ENCODE results near the gene CACNB1.

CACNB1 gene

GRCh38 chr17:39166437-39167335 lies 30.8 kb downstream of the CACNB1 start:
- no peak for DNase-seq (ENCODE audit: extremely low read depth, low read depth)
- TF ChIP-seq CTCF (IDR thresholded peaks at IDR 0.05; ENCODE audit: low read depth, low read length), result no peak

DNA sequence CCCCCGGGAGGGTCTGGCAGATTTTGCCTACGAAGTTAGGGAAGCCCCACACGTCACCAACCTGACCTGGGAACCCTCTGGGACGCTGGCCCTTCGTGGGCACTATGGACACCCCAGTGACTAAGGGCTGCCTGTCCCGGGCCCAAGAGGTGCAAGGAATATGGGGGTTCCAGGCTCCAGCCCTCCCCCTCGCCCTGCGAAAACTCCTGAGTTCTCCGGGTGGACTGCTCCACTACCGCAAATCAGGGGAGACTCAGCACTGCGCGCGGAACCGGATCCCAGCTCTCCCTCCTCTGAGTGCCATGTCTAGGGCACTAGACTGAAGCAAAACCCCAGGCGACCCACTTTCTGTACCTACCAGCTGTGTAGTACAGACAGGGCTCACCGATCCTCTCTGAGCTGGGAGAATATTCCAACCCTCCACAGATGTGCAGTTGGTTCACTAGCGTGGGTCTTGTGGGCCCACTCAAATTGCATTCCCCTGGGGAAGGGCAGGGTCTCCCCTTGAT lies 31.6 kb downstream of the CACNB1 start, which contains the start of gene ARL5C:
Gene ARL5C (minus strand): TSS at position 321 of the 509 bp plus-strand sequence. CDS start 401 bp downstream, outside the sequence.
- no peak for TF ChIP-seq CTCF (IDR thresholded peaks at IDR 0.05; ENCODE audit: low read depth, low read length)
- no peak for DNase-seq (ENCODE audit: extremely low read depth, low read depth)

DNA sequence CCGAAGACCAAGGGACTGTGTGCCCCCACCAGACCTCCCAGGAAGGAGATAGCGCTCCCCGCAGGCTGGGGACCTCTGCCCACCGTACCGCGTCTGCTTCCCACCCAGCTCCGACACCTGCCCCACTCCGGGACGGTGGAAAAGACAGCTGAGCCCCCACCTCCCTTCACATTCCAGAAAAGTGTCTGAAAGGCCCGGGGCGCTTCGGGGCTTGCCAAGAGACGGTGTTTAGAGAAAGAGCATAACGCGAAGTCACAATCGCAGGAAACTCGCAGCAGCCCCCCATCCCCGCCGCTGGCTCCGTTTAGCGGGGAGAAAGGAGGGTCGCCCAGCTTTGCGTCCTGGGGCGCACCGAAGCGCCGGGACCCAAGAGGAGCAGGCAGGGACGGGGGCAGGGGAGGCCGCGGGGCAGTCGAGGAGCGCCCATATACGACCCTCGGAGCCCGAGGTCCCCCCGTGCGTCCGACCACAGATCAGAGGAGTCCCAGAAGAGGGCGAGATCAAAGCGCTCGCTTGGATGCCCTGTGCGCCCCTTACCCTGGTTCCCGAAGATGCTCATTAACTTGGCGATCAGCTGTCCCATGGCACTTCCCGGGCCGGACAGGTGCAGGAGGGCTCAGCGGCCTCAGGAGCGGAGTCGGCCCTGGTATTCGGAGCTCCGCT lies 32.2 kb downstream of the CACNB1 start:
- DNase-seq (ENCODE audit: extremely low read depth, low read depth), result no peak
- TF ChIP-seq CTCF (IDR thresholded peaks at IDR 0.05; ENCODE audit: low read depth, low read length), result no peak

GRCh38 chr17:39164675-39165143 lies 32.8 kb downstream of the CACNB1 start:
- DNase-seq (ENCODE audit: extremely low read depth, low read depth), result peak; percentile 86
- peak; percentile 93 for TF ChIP-seq CTCF (IDR thresholded peaks at IDR 0.05; ENCODE audit: low read depth, low read length)

DNA sequence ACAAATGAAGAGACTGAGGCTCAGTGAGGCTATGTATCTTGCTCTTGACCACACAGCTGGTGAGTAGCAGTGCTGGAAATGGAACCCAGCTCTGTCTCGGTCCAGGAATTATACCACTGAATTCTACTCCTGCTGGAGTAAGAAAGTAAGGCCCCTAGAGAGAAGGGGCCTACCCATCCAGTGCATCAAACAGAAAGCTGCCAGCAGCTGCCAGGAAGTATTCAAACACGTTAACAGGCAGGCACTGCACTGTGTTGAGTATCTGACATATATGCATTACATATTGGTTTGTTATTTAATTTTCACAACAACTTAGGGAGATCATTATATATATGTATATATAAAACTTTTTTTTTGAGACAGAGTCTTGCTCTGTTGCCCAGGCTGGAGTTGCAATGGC lies 35.5 kb downstream of the CACNB1 start:
- no peak for TF ChIP-seq CTCF (IDR thresholded peaks at IDR 0.05; ENCODE audit: low read depth, low read length)
- DNase-seq (ENCODE audit: extremely low read depth, low read depth), result no peak

DNA sequence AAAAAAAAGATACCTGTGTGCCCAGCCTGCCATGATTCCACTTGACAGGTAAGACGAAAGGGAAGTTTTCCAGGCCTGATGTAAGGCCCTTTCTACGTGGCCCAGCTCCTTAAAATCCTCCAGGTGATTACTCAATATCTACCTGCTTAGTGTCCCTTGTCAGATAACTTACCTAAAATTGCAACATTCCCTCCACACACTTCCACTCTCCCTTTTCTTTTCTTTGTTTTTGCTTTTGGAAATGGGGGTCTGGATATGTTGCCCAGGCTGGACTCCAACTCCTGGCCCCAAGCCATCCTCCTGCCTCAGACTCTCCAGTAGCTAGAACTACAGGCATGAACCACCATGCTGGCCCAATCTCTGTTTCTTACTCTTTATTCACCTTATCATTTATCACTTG lies 38.8 kb downstream of the CACNB1 start:
- DNase-seq (ENCODE audit: extremely low read depth, low read depth), result no peak
- no peak for TF ChIP-seq CTCF (IDR thresholded peaks at IDR 0.05; ENCODE audit: low read depth, low read length)

- no peak for TF ChIP-seq CTCF (IDR thresholded peaks at IDR 0.05; ENCODE audit: low read depth, low read length)
- no peak for DNase-seq (ENCODE audit: extremely low read depth, low read depth)
Measured at GRCh38 chr17:39156491-39156890, 41.0 kb downstream of the CACNB1 start.
